Activated T-cell treated with anti-CD3 and anti-CD28 coated beads, Interleukin-2, amount 50 U/mL, for 1 hour (primary cell): ENCODE data around the gene DDX54.

Source experiments
- DNase-seq: peaks from one replicate; pipeline ENCODE4 v3.0.0-alpha.2; 2020

Gene DDX54

GRCh38 chr12:113185180-113186032 lies at the start of gene DDX54, which contains the start of gene RITA1:
Gene DDX54 (minus strand): TSS chr12:113185478. CDS start chr12:113185451, 27 bp downstream.
Gene RITA1 (plus strand): TSS chr12:113185721. CDS start chr12:113186747, 1,026 bp downstream.
- DNase-seq: peak; percentile 89

- no peak for DNase-seq
These were observed 49.2 kb upstream of the DDX54 start for GRCh38 chr12:113234483-113234882.

DNA sequence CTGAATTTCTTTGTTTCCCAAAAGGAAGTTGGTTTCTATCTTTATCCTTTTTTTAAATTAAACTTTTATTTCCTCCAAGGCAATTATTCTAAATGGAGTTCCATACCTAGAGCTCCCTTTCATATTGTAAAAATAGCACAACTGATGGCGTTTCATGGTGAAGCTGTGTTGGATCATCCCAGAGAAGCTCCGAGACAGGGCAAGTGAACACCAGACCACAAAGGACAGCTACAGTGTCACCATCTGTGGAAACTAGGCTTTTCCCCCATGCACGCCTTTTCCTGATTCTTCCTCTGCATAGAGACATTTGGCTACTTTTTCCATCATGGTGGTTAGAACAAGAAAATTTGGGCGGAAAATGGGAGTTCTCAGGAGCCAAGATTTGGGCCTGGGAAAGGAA lies 48.7 kb upstream of the DDX54 start:
- DNase-seq: no peak

GRCh38 chr12:113232840-113233585 lies 47.7 kb upstream of the DDX54 start:
- peak; percentile 77 for DNase-seq

DNA sequence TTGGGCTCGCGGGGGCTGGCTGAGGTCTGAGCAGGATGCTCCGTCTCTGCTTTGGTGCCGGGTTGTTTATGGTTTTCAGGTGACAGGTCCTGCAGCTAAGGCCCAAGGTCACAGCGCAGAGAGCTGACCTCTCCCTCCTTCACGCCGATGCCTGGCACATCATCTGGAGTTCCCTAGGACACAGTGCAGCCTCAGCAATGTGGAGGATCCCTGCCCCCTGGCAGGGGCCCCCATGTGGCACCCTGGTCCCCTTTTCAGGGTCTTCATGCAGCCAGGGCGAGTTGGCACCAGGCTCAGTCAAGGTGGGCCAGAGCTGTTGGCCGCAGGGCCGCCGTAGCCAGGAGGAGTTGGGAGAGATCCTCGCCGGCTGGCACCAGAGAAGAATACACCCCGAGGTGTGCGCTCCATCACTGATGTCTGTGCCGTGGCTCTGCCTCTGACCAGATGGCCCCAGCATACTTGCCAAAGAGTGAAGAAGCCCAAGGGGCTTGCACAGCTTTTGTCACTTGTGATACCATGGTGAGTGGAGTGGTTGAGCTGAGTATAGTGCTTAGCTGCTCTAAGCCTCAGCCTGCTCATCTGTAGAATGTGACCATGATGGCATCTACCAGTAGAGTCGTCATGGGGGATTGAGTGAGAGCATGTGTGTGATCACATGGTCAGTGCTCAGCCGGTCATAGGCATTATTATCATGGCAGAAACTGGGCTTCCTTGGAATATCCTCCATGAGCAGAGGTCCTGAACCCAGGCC lies 47.0 kb upstream of the DDX54 start:
- no peak for DNase-seq

- no peak for DNase-seq
These were observed 46.2 kb upstream of the DDX54 start for GRCh38 chr12:113231235-113232088.

DNA sequence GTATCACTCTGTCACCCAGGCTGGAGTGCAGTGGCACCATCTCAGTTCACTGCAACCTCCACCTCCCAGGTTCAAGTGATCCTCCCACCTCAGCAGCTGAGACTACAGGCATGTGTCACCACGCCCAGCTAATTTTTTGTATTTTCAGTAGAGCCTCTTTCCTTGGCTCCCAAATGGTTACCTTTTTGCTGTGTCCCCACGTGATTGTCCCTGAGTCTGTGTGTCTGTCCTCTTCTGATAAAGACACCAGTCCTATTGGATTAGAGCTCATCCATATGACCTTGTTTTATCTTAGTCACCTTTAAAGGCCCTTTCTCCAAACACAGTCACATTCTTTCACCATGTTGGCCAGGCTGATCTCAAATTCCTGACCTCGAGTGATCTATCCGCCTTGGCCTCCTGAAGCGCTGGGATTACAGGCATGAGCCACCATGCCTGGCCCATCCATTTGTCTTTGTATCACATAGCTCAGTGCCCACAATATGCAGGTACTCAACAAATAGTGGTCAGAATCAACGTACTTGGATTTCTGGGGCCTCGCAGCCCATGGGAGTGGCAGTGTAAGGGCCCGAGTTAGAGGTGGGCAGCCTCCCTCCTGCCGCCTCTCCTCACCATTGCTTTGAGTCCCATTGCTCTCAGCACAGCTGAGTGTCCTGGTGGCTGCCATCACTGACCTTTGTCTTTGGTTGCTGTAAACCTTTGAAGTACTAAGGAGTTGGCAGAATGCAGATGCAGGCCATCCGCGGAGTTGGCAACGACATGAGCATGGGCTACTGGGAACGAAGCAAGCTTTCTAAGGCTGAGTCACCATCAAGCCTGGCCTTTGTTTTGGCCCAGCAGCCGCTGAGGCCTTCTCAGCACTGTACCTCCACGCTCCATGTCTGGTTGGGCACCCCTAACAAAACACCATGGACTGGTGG lies 45.3 kb upstream of the DDX54 start:
- DNase-seq: no peak

- no peak for DNase-seq
These were observed 43.2 kb upstream of the DDX54 start for GRCh38 chr12:113228394-113229028.

- no peak for DNase-seq
These were observed 42.6 kb upstream of the DDX54 start for GRCh38 chr12:113227686-113228391.

DNA sequence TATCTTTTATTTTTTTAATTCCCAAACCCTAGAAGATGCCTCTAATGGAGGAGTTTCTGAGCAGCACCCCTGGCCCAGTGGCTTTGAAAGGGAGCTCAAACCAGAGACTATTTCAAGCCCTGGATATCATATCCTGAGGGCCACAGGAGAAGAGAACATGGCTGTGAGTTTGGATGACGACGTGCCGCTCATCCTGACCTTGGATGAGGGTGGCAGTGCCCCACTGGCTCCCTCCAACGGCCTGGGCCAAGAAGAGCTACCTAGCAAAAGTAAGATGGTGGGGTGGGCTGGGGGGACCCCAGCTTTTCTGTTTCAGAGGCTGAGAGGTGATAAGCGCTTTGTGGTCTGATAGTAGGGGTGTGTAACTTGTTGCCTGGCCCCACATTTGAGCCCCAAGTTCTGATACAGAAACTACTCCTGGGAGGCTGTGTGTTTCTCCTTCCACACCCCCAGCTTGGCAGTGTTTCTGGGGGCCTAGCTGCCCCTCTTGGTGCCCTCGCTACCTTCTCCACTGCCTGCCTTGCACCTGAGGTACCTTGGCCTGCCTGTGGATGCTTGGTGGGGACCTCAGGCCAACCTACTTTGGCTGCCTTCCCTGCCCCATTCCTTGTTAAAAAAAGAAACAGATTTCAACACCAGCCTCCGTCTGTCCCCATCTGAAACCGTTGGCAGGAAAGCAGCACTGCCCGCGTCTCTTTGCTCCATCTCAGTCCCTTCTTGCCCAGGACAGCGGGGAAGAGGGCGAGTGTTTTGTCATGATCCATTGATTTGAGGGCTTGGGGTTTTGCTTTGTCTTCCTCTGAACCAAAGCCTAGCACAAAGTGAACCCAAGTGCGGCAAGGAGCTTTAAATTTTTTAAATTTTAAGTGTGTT lies 41.7 kb upstream of the DDX54 start:
- DNase-seq: no peak

DNA sequence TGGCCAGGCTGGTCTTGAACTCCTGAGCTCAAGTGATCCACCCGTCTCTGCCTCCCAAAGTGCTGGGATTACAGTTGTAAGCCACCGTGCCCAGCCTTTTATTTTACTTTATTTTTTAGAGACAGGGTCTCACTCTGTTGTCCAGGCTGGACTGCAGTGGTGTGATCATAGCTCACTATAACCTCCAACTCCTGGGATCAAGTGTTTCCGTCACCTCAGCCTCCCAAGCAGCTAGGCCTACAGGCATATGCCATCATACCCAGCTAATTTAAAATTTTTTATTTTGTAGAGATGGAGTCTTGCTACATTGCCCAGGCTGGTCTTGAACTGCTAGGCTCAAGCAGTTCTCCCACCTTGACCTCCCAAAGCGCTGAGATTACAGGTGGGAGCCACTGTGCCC lies 39.7 kb upstream of the DDX54 start:
- no peak for DNase-seq

GRCh38 chr12:113222730-113223531 lies 37.7 kb upstream of the DDX54 start:
- DNase-seq: peak; percentile 26

GRCh38 chr12:113221997-113222729 lies 36.9 kb upstream of the DDX54 start:
- DNase-seq: no peak

DNA sequence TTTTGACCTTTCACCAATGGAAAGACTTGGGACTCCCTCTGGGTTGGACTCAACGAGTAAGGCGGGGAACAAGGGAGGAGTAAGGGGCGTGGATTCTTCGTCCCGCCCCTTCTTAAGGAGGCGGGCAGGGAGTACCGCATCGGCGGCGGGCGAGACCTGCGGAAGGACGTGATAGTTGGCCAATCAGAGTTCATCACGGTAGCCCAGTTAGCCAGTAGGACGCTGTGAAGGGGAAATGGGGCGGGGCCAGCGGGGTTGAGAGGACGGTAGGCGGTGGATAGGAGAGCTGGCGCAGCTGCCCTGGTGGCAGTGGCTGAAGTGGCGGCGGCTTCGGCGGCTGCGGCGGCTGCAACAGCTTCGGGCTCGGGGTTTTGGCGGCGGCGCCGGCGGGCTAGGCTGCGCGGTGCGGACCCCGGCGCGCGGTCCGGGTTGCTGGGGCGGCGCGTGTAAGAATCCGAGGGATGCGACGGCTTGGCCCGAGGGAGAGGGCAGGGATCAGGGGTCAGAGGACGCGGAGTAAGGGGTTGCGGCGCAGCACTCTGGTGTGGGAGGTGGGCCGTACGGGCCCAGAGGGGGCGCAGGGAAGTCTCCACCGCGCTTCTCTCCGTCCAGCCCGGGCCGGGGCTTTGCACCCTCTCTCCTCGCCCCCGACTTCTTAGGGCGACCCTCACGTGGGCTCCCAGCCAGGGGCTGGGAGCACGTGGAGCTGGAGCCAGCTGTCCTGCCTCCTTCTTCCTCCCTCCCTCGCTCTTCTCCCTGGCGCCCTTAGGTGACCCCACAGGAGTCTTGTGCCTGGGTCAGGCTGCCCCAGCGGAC lies 36.1 kb upstream of the DDX54 start, which contains the start of gene TPCN1:
Gene TPCN1, plus strand, starts transcription at position 284 of the 816 bp plus-strand sequence. CDS start 5,389 bp downstream, outside the sequence.
- DNase-seq: peak; percentile 97

DNA sequence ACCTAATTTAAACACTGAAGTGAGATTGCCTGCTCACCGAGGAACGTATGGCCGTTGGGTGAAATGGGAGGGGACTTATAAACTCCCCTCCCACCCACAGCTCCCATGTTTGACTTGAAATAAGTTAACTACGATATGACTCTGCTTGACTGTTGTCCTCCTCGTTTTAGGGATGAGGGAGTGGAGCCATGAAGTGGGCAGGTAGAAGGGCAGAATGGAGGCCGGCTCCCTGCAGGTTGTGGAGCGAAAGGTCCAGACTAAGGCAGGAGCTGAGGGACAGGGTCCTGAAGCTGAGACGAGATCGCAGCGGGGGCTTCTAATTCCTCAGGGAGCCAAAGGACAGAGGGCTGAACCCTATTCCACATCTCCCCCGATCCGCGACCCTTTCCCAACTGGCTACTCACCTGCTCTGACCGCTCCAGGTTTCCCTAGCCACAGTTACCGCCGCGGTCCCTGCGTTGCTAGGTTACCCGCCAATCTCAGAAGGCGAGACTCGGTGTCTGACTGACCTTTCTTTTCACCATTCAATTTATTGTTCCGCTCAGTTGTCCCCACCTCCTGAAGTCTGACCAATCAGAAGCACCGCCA lies 35.4 kb upstream of the DDX54 start:
- no peak for DNase-seq

GRCh38 chr12:113216027-113216426 lies 30.7 kb upstream of the DDX54 start:
- no peak for DNase-seq
